ENCODE results near the gene PEX5L.

- TF ChIP-seq CTCF (conservative IDR thresholded peaks at IDR 0.05; ENCODE audit: low read depth in 2 of 2) = no peak
- no peak for TF ChIP-seq ETS1 (IDR thresholded peaks at IDR 0.05)
- no peak for TF ChIP-seq POLR2AphosphoS5 (IDR thresholded peaks at IDR 0.05; ENCODE audit: low read depth)
- TF ChIP-seq CREB1 (CRISPR knock-in tag; IDR thresholded peaks at IDR 0.05; ENCODE audit: low read depth) = no peak
- TF ChIP-seq STAT1 (IDR thresholded peaks at IDR 0.05; ENCODE audit: unreplicated experiment) = no peak
- TF ChIP-seq EZH2 (IDR thresholded peaks at IDR 0.05; ENCODE audit: low read depth, unreplicated experiment) = no peak
- no peak for TF ChIP-seq ZNF114 (CRISPR knock-in tag; IDR thresholded peaks at IDR 0.05)
- TF ChIP-seq REST (IDR thresholded peaks at IDR 0.05; ENCODE audit: unreplicated experiment) = no peak
Observed at GRCh38 chr3:179964890-179965289, 71.8 kb downstream of the PEX5L start.
